Stimulated activated CD4-positive, alpha-beta T cell treated with anti-CD3 and anti-CD28 coated beads, Interleukin-1b, Interleukin-23, amount 100 ng/mL, for 4 hours (primary cell): ENCODE results near the gene GNG4.
"Not testable (repeated sequence)": the region's sequence is repeated elsewhere in the genome, so short reads cannot be mapped to it uniquely, and the experiment has no call there.

Experiments
- DNase-seq, 2 donors: peaks; one replicate each; pipeline ENCODE4 v3.0.0-alpha.2; 2020; ENCODE audit warnings: low read depth in 2 of 2

The GNG4 gene

DNA sequence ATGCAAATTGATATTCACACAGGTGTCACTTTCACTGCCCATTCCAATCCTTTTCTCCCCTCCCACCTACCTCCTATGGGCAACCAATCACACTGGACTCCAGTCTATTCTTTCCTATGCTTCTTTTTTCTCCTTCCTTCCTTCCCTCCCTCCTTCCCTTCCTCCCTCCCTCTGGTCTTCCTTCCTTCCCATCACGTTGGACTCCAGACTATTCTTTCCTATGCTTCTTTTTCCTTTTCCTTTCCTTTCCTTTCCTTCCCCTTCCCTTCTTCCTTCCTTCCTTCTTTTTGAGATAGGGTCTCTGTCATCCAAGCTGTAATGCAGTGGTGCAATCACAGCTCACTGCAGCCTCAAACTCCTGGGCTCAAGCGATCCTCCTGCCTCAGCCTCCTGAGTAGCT is 64.6 kb downstream of the GNG4 start:
- no peak for DNase-seq

DNA sequence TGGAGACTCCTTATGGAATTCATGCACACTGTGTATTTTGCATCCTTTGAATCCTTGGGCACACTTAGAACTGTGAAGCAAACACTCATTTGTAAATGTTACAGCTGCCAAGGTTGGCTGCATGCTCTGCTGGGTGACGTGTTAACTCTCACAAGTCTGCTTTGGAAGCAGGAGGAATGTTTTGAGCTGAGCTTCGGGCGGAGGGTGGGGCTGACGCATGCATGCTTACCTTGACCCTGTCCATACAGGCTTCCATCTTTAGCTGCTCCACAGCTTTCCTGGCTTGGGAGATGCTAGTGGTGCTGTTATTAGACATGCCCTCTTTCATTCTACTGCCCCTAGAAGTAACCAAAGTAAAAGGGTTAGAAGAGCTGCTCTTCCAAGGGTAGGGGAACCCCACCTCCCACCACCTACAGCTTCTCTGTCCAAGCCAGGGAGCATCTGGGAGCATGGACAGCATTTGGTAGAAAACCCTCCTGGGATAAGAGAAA is 66.0 kb downstream of the GNG4 start:
- DNase-seq: no peak

DNA sequence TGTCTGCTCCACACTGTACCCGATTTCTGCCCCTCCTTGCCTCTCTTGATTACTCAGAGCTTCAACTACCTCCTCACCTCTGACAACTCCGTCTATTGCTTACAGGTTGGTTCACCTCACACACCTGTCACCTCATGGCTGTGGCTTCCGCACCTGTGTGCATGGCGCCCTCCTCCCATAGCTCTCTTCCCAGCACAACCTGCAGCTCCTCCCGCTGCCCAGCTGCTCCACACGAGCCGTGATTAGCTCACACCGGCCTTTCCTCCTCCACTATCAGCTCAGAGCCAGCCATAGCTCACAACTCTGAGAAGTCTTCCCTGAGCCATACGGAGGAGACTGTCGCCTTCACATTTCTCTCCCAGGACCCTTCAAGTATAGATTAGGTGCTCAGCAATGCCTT is 67.5 kb downstream of the GNG4 start:
- DNase-seq: no peak

DNA sequence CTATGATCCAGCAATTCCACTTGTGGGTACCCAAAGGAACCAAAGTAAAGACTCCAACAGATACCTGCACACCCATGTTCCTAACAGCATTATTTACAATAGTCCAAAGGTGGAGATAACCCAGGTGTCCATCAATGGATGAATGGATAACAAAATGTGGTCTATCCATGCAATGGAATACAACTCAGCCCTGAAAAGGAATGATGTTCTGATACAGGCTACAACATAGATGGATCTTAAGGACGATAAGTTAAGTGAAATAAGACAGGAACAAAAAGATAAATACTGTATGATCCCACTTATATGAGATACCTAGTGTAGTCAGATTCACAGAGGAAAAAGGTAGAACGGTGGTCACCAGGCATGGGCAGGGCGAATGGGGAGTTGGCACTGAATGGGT is 69.7 kb downstream of the GNG4 start:
- DNase-seq: no peak

DNA sequence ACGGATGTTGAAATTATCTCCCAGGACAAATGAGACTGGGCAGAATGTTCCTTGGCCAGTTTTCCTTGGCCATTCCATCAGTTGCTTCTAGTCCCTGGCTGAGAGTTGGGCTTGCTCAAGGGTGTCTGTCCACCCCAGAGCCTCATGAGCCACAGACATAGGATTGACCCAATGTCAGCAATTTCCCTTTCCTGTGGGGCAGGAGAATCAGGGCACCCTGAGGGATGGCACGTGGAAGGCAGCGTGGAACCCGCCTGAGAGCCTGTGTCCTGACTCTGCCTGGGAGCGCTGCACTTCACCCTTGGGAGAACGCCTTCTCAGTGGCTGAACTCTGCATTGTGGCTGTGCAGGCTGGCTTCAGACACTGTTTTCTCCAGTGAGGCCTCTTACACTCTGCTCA is 74.0 kb downstream of the GNG4 start:
- DNase-seq: no peak

DNA sequence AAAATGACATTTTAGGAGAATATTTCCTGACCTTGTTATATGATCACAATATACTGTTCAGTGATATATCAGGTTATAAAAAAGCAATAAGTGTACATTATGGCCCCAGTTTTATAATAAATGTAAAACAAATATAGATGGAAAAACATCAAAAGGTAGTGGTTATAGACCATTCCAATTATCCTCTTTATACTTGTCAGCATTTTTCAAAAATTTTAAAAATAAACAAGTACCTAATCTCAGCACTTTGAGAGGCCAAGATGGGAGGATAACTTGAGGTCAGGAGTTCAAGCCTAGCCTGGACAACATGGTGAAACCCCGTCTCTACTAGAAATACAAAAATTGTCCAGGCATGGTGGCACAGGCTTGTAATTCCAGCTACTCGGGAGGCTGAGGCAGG is 75.7 kb downstream of the GNG4 start:
- DNase-seq: no peak

DNA sequence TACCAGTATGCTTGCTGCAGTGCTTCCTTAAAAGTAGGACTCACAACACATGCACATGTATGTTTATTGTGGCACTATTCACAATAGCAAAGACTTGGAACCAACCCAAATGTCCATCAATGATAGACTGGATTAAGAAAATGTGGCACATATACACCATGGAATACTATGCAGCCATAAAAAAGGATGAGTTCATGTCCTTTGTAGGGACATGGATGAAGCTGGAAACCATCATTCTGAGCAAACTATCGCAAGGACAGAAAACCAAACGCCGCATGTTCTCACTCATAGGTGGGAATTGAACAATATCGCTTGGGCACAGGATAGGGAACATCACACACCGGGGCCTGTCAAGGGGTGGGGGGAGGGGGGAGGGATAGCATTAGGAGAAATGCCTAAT is 76.6 kb downstream of the GNG4 start:
- not testable (repeated sequence) for DNase-seq

DNA sequence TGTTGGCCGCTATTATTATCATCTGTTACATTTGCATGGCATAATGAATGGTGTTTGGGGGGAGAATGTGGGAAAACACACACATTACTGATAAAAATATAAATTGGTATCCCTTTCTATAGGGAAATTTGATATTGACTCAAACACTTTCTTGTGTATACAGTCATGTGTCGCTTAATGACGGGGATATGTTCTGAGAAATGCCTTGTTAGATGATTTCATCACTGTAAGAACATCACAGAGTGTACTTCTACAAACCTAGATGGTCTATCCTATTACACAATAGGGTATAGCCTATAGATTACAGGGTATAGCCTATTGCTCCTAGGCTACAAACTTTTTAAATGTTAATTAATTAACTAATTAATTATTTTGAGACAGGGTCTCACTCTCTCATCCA is 78.1 kb downstream of the GNG4 start:
- DNase-seq: no peak

DNA sequence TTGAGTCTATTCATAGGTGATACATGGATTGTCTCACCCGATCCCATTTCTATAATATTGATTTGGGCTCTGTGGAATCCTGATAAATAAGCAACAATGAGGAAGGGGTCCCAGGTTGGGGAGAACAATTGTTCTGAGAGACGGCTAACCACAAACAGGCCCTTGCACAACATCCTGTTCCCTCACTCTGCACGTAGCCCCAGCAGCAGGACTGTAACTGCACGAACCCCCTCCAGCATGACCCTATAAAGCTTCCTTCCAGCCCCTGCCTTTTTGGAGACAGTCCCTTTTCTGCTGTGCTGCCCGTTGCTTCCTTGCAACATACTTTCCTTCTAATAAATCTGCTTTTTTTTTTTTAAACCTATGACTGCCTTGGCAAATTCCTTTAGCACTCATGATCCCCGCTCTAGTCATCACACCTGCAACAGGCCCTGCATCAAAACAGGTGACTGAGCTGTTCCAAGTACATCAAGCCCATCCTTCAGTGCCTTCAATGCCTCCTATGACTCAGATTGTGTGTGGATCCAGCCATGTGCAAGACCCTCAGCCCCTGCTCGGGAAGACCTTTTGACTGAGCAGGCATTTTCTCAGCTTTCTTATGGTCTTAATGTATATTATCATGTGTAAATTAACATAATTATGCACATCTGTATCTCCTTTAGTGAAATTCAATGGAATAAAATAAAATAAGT is 81.6 kb downstream of the GNG4 start:
- DNase-seq: no peak

DNA sequence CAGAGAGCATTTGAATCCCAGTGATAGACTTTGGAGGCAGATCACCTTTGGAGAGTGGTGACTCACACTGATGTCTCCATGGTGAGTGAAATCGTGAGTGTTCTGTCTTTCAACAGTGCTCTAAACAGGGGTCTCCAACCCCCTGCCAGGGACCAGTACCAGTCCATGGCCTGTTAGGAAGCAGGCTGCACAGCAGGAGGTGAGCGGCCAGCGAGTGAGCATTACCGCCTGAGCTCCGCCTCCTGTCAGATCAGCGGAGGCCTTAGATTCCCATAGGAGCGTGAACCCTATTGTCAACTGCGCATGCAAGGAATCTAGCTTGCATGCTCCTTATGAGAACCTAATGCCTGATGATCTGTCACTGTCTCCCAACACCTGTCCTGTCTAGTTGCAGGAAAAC is 83.5 kb downstream of the GNG4 start:
- no peak for DNase-seq

DNA sequence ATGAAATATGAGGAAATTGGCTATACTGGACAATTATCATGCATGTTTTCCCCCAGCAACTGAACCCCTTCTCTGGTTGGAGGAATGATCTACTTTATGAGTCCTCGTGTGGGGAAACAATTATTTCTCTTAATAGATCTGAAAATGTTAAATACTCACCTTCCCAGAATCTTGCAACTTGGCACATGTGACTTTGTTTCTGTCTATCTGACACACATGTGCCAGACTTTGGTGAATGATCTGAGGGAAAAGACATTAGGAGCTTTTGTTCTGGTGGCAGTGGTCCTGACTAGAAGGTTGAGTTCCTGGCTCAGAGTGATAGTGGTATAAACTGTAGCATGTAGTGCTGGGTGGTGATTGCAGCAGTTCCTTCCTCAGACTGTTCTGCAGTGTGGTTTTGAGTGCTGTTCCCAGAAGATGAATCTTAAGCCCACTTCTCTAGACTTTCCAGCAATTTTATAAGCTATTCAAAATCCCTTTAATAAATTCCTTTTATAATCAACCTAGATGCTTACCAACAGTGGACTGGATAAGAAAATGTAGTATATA is 86.0 kb downstream of the GNG4 start:
- DNase-seq: no peak

DNA sequence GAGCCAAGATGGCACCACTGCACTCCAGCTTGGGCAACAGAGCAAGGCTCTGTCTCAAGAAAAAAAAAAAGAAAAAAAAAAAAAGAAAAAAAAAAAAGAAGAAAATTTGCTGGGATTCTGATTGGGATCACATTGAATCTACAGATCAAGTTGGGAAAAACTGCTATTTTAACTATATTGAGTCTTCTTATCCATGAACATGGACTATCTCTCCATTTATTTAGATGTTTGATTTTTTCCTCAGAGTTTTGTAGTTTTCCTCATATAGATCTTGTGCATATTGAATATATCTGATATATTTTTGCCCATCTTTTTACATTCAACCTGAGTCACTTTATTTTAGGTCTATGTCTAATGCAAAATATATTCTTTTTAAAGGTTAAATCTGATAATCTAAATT is 87.0 kb downstream of the GNG4 start:
- no peak for DNase-seq

DNA sequence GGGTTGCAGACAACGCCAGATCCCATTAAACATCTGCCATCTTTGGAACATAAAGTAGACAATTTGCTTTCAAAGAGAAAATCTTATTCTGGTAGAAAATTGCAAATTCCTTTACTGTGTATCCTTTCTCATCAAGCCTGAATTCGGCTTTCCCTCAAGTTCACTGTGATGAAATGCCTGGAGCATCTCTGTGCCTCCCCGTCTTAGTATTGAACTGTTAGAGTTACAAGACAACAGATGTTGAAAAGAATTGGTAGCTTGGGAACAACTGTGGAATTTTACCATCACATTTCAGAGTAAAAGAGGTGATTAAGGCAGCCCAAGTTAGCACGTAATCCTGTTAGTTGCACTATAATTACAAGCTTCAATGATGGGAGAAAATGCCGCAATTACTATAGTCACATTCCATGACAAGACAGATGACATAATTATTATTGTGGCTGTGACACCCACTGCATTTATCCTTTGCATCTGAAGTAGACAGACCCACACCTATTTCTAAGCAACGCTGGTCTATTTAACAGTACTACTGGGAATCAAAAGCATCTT is 90.9 kb downstream of the GNG4 start:
- no peak for DNase-seq

DNA sequence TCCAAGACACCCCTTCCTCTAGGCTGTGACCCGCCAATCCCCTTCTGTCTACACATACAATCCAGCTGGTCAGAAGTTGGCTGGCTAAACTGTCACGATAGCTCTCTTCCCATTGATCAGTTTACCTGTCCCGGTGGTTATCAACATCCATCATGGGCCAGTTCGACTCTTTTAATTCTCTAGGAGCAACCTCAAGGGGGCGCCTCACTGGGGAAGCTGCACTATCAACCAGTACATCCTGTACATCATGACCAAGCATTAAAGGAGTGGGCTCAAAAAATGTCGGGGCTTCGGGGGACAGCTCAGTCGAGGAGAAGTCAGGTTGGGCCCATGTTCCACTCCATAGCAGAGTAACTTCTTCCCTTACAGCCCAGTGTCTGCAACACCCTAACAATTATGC is 92.1 kb downstream of the GNG4 start:
- DNase-seq: no peak

DNA sequence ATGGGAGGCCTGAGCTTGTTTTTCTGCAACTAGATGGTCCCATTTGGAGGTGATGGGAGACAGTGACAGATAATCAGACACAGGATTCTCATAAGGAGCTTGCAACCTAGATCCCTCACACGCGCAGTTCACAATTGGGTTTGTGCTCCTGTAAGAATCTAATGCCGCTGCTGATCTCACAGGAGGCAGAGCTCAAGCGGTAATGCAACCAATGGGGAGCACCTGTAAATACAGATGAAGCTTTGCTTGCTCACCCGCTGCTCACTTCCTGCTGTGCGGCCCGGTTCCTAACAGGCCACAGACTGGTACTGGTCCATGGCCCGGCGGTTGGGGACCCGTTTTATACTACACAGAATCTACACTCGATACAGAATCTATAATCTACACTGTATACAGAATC is 92.8 kb downstream of the GNG4 start:
- no peak for DNase-seq

DNA sequence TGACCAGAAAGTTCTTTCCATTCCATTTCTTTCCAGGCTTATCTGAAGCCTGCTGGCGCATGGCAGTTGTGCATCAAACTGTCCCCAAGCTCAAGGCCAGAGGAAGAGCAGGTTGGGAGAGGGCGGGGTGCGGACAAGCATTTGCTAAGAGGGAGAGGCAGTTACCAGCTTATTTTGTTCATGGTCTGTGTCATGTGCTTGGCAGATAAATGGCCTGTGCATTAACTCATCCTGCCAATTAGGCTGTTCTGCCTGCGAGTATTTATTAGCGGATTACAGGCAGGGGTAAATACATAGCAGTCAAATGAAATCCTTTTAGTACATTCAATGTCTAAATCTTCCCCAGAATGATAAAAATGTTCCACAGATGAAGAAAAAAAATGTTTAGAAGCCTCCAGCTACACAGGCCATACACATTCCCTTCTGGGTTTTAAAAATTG is 96.5 kb downstream of the GNG4 start:
- no peak for DNase-seq

DNA sequence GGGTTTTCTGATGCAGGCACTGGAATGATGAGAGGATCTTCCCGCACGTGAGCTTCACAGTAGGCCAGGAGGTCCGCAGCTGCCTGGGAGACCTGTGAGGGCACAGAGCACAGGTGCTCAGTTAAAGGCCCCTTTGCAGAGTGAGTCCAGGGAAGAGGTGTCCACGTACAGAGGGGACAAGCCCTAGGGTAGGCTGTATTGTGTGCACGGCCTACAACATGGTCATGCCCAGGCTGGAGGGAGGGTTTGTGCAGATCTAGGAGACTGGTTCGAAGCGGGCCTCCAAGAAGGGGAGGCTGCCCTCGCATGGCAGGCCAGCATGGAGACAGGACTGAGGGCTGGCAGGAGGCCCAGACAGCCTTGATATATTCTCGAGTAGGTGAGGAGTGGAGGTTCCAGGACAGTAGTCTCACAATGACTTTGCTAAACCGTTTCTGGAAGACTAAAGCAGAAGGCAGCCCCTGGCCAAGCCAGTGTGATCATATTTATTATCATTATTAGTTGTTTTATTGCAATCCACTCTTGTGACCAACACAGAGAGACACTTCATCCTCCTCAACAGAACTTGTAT is 97.4 kb downstream of the GNG4 start:
- no peak for DNase-seq

DNA sequence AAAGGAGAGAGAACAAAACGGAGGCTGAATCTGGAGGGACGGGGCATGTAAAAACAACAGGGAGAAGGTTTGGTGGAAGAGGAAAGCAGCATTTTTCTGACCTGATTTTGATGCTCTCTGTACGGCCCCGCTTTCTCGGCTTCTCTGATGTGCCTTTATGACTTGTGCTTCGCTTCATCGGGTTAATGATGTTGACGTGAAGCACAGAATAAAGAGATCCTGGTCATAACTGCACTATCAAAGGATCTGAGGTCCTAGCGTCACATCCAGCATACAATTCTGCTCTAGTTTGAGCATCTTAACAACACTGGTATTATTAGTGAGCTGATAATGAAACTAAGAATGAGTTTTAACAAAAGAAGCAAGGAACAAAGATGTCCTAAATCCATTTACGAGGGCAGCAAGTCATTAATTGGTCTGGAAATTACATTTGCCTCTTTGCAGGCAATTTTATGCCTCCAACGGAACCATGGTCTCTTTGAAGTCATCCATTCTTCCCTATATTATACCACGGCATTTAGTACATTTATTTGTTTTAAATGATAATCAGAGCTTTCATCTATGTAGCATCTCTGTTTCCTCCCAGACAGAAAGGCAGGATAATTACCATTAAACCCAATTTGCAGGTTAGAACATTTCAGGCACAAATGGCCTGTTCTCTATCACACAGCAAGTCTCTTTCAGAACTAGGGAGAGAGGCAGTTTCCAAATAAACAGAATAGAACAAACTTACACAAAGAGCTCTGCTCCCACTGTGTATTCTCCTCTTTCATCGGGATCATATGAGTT is 100.0 kb downstream of the GNG4 start:
- DNase-seq: no peak

DNA sequence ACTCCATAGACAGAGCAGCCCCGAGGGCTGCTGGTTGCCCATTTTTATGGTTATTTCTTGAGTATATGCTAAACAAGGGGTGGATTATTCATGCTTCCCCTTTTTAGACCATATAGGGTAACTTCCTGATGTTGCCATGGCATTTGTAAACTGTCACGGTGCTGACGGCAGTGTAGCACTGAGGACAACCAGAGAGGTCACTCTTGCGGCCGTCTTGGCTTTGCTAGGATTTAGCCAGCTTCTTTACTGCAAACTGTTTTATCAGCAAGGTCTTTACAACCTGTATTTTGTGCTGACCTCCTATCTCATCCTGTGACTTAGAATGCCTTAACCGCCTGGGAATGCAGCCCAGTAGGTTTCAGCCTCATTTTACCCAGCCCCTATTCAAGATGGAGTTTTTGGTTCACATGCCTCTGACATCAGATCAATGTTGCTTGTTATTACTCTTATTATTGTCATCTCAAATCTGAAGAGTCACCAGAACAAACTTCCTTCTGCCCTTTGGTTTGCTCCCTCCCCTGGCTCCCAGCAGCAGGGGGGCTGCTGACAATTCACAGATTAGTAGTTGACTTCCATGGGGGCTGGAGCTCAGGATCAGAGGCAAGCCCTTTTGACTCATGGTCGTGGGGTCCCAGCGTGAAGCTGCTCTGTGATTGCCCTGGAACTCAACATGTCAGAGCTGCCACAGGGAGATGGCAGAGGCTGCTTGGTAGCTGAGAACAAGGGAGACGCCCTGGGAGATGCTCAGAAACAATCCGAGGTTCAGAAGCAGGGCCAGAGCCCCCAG is 103.0 kb downstream of the GNG4 start:
- DNase-seq: not testable (repeated sequence)

DNA sequence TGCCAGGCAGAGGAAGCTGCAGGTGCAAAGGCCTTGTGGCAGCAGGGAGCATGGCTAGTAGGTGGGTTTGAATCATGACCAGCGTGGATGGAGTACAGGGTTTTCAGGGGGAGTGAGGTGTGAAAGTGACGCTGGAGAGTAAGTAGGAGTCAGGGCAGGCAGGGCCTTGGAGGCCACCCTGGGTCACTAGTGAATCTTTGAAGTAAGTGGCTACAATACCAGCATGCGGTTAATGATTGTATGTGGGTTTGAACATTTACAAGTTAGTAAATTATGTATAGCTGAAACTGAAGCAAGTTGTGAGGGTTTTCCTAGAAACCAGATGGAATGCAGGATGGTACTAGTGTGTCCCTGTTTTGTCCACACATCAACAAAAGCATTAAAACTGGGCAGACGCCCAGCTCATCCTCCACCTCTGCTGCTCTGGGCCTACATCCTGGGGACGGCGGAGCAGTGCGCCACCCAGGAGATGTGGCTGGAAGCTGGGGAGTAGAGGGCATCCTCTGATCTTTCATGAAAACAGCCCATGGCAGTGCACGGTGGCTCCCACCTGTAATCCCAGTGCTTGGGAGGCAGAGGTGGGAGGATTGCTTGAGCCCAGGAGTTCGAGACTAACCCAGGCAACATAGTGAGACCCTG is 104.2 kb downstream of the GNG4 start:
- DNase-seq: no peak

DNA sequence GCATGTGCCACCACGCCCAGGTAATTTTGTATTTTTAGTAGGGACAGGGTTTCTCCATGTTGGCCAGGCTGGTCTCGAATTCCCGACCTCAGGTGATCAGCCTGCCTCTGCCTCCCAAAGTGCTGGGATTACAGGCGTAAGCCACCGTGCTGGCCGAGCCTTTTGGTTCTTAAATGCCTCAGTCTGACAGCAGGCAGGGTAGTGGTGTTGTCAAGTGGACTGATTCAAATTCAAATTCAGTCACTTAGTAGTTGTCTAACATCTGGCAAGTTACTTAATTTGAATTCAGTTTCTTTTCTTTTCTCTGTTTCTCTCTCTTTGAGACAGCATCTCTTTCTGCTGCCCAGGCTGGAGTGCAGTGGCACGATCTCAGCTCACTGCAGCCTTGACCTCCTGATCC is 106.7 kb downstream of the GNG4 start:
- not testable (repeated sequence) for DNase-seq
